ENCODE measurements around the gene PTPRG. TPM values are rescaled to one million over a fixed set of nuclear protein-coding genes. Genes with fewer than 3 reads are reported as not detected.

PTPRG gene
- total RNA-seq, 2 experiments from 2014 or later: 0.13 to 0.70 TPM

- H3K4me2 ChIP-seq (ENCODE audit: low read length): no peak overlapping the region
- H3K4me3 ChIP-seq (ENCODE audit: low read depth, low read length, poor library complexity, severe bottlenecking): no peak overlapping the region
- no peaks in the 10 kb centered on the region for H3K9me3 ChIP-seq (ENCODE audit: low read length)
- TF ChIP-seq CTCF (conservative IDR thresholded peaks at IDR 0.05; ENCODE audit: low read length): no peak
- no peak for TF ChIP-seq EZH2phosphoT487 (IDR thresholded peaks at IDR 0.05; ENCODE audit: borderline replicate concordance, low read depth, low read length)
- ChIA-PET CTCF (ENCODE audit: unreplicated experiment) (no interaction called here), POLR2A (no interaction called here)
- no peak for DNase-seq (ENCODE audit: low spot score)
- no peaks in the 10 kb centered on the region for H3K79me2 ChIP-seq (ENCODE audit: insufficient read depth, low read depth, low read length)
- no TSS peak for BruUV-seq (replicated peaks)
- H3K4me1 ChIP-seq (ENCODE audit: insufficient read depth, low read length, poor library complexity, severe bottlenecking): no peaks in the 10 kb centered on the region
- intact Hi-C loops (cut with micrococcal nuclease; ENCODE audit: unreplicated experiment): no loop called here
- no peak overlapping the region for H2AFZ ChIP-seq (ENCODE audit: low read length)
- H3K27ac ChIP-seq (ENCODE audit: low read depth, low read length, poor library complexity, severe bottlenecking): no peak overlapping the region
- H3K36me3 ChIP-seq (ENCODE audit: insufficient read depth, low read length): no peaks in the 10 kb centered on the region
- no peaks in the 10 kb centered on the region for H3K9me2 ChIP-seq (ENCODE audit: insufficient read depth, low read length)
- H4K20me1 ChIP-seq (ENCODE audit: insufficient read depth, low read length): no peaks in the 10 kb centered on the region
Measured at GRCh38 chr3:62010989-62011388, 449.6 kb downstream of the PTPRG start.

- H3K27ac ChIP-seq (ENCODE audit: low read depth, low read length, poor library complexity, severe bottlenecking): no peak overlapping the region
Measured at GRCh38 chr3:62011666-62012065, 450.3 kb downstream of the PTPRG start.

More at GRCh38 chr3:62011666-62012065, 450.3 kb downstream of the PTPRG start:
- Histone ChIP-seq H3K4me2 (ENCODE audit: low read length) (no peak overlapping the region), H3K9me2 (ENCODE audit: insufficient read depth, low read length) (no peaks in the 10 kb centered on the region), H3K79me2 (ENCODE audit: insufficient read depth, low read depth, low read length) (no peaks in the 10 kb centered on the region), H3K4me1 (ENCODE audit: insufficient read depth, low read length, poor library complexity, severe bottlenecking) (no peaks in the 10 kb centered on the region), H2AFZ (ENCODE audit: low read length) (no peak overlapping the region), H3K36me3 (ENCODE audit: insufficient read depth, low read length) (no peaks in the 10 kb centered on the region), H4K20me1 (ENCODE audit: insufficient read depth, low read length) (no peaks in the 10 kb centered on the region), H3K9me3 (ENCODE audit: low read length) (no peaks in the 10 kb centered on the region), H3K4me3 (ENCODE audit: low read depth, low read length, poor library complexity, severe bottlenecking) (no peak overlapping the region)
- intact Hi-C loops (cut with micrococcal nuclease; ENCODE audit: unreplicated experiment): no loop called here
- no peak for TF ChIP-seq EZH2phosphoT487 (IDR thresholded peaks at IDR 0.05; ENCODE audit: borderline replicate concordance, low read depth, low read length)
- TF ChIP-seq CTCF (conservative IDR thresholded peaks at IDR 0.05; ENCODE audit: low read length): no peak
- no peak for DNase-seq (ENCODE audit: low spot score)
- BruUV-seq (replicated peaks): no TSS peak
- ChIA-PET CTCF (ENCODE audit: unreplicated experiment) (no interaction called here), POLR2A (no interaction called here)
